IgD-negative memory B cell (primary cell): ENCODE data around the gene KIF26A. TPM values are rescaled to one million over a fixed set of nuclear protein-coding genes. Genes with fewer than 3 reads are reported as not detected.
"Not testable (repeated sequence)": the region's sequence is repeated elsewhere in the genome, so short reads cannot be mapped to it uniquely, and the experiment has no call there.

Experiments used
- H3K27ac Mint-ChIP-seq, 3 donors: one replicate each; pipeline ENCODE4 v1.8.0; 2020 to 2022; ENCODE audit warnings: mild to moderate bottlenecking in 3 of 3, mixed read lengths in 3 of 3, moderate library complexity in 1 of 3
- H3K27me3 Mint-ChIP-seq: one replicate; pipeline ENCODE4 v1.8.0; 2021; ENCODE audit warnings: mixed read lengths
- H3K36me3 Mint-ChIP-seq: one replicate; pipeline ENCODE4 v1.8.0; 2020; ENCODE audit warnings: mild to moderate bottlenecking, mixed read lengths
- H3K4me1 Mint-ChIP-seq, 3 donors: one replicate each; pipeline ENCODE4 v1.8.0; 2020 to 2022; ENCODE audit warnings: mixed read lengths in 3 of 3, mild to moderate bottlenecking in 1 of 3
- H3K4me3 Mint-ChIP-seq, 4 donors: one replicate each; pipeline ENCODE4 v1.8.0; 2020 to 2022; ENCODE audit warnings: mild to moderate bottlenecking in 4 of 4, mixed read lengths in 4 of 4, moderate library complexity in 3 of 4
- H3K9me3 Mint-ChIP-seq, 3 donors: one replicate each; pipeline ENCODE4 v1.8.0; 2020 to 2021; ENCODE audit warnings: mixed read lengths in 3 of 3, mild to moderate bottlenecking in 1 of 3
- polyA plus RNA-seq: library from polyadenylated mRNA; unstranded; fragments of 300-500 nt; fragmentation: Illumina TruSeq; gene quantifications from one replicate; pipeline ENCODE4 v1.2.3, GENCODE V29; 2021

The KIF26A gene
- polyA plus RNA-seq, 1 donor from 2014 or later: not detected

GRCh38 chr14:104148433-104149277, 10.3 kb downstream of the KIF26A start:
- Mint-ChIP-seq H3K9me3 (no peaks in the 10 kb centered on the region), H3K36me3 (peaks cover 2% of the 10 kb centered on the region), H3K27me3 (peaks cover 15% of the 10 kb centered on the region), H3K4me1 (no peaks in the 10 kb centered on the region), H3K4me3 (no peak overlapping the region), H3K27ac (no peak overlapping the region)

DNA sequence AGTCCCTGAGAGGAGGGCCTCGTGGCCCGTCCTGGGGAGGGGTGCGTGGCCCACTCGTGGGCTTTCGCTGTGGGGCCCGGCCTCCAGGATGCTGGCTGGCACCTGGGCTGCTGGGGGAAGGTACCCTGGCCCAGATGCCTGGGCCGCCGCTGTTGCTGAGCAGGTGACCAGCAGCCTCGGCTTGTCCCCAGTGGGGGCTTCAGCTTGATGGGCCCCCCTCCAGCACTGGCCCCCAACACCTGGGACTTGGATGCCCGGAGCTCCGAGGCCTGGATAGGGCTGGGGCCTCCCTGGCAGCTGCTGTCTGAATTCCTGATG, 10.8 kb downstream of the KIF26A start:
- H3K27me3 Mint-ChIP-seq: peaks cover 15% of the 10 kb centered on the region
- peaks cover 2% of the 10 kb centered on the region for H3K36me3 Mint-ChIP-seq
- H3K27ac Mint-ChIP-seq: no peak overlapping the region
- H3K4me1 Mint-ChIP-seq: no peaks in the 10 kb centered on the region
- no peak overlapping the region for H3K4me3 Mint-ChIP-seq
- no peaks in the 10 kb centered on the region for H3K9me3 Mint-ChIP-seq

- H3K36me3 Mint-ChIP-seq: peaks cover 2% of the 10 kb centered on the region
- H3K4me1 Mint-ChIP-seq: no peaks in the 10 kb centered on the region
- H3K9me3 Mint-ChIP-seq: no peaks in the 10 kb centered on the region
- no peak overlapping the region for H3K27ac Mint-ChIP-seq
- H3K4me3 Mint-ChIP-seq: no peak overlapping the region
- peaks cover 11% of the 10 kb centered on the region for H3K27me3 Mint-ChIP-seq
These were observed 11.3 kb downstream of the KIF26A start for GRCh38 chr14:104149617-104150135.

GRCh38 chr14:104150136-104151025, 12.0 kb downstream of the KIF26A start:
- Mint-ChIP-seq H3K27me3 (peaks cover 9% of the 10 kb centered on the region), H3K4me1 (no peaks in the 10 kb centered on the region), H3K36me3 (peaks cover 2% of the 10 kb centered on the region), H3K27ac (no peak overlapping the region), H3K9me3 (no peaks in the 10 kb centered on the region), H3K4me3 (no peak overlapping the region)

- Mint-ChIP-seq H3K4me3 (no peak overlapping the region), H3K27me3 (peaks cover 6% of the 10 kb centered on the region), H3K27ac (no peak overlapping the region), H3K4me1 (no peaks in the 10 kb centered on the region), H3K9me3 (no peaks in the 10 kb centered on the region), H3K36me3 (peaks cover 2% of the 10 kb centered on the region)
These were observed 12.6 kb downstream of the KIF26A start for GRCh38 chr14:104151026-104151381.

DNA sequence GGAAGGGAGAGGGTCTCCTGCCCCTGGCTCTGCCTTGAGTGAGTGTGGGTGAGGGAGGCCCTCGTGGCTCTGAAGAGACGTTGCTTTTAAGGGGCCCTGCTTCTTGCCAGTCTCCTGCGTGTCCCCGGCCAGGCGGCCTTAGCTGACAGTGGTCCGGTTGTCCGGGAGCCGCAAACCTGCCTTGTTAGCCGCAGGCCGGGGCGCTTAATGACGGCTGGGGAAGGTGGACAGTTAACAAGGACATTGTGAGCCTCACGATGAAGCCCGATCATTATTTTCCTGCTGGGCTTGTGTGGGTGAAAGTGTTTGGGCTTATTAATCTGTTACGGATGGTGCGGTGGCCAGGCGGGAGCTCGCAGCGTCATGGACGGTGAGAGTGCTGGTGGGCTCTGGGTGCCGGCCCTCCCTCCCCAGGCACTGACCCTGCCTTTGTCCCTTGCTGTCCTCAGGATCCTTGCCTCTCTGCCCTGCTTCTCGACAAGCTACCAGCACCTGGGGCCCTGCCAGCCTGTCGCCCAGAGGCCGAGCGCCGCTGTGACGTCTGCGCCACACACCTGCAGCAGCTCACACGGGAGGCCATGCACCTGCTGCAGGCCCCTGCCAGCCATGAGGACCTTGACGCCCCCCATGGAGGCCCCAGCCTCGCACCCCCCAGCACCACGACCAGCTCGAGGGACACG, 13.3 kb downstream of the KIF26A start:
- Mint-ChIP-seq H3K4me1 (no peaks in the 10 kb centered on the region), H3K4me3 (no peak overlapping the region), H3K36me3 (peaks cover 2% of the 10 kb centered on the region), H3K27me3 (peaks cover 6% of the 10 kb centered on the region), H3K9me3 (no peaks in the 10 kb centered on the region), H3K27ac (no peak overlapping the region)

GRCh38 chr14:104152246-104152575, 13.8 kb downstream of the KIF26A start:
- H3K27ac Mint-ChIP-seq: no peak overlapping the region

GRCh38 chr14:104152686-104153393, 14.5 kb downstream of the KIF26A start:
- Mint-ChIP-seq H3K9me3 (no peaks in the 10 kb centered on the region), H3K4me3 (no peak overlapping the region), H3K36me3 (peaks cover under 1% of the 10 kb centered on the region), H3K27me3 (peaks cover 6% of the 10 kb centered on the region), H3K27ac (no peak overlapping the region), H3K4me1 (no peaks in the 10 kb centered on the region)

More at GRCh38 chr14:104152246-104152575, 13.8 kb downstream of the KIF26A start:
- H3K27me3 Mint-ChIP-seq: peaks cover 6% of the 10 kb centered on the region
- no peaks in the 10 kb centered on the region for H3K9me3 Mint-ChIP-seq
- H3K36me3 Mint-ChIP-seq: peaks cover 2% of the 10 kb centered on the region
- H3K4me1 Mint-ChIP-seq: no peaks in the 10 kb centered on the region
- H3K4me3 Mint-ChIP-seq: no peak overlapping the region

DNA sequence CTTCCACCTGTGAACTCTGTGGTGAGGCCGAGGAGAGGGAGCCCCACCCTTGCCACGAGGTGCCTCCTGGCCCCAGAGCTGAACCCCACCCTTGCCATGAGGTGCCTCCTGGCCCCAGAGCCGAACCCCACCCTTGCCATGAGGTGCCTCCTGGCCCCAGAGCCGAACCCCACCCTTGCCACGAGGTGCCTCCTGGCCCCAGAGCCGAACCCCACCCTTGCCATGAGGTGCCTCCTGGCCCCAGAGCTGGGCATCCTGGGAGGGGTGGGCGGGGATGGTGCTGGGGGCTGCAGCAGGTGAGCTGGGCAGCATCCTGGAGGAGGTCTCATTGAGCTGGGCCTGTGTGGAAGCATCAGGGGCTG, 15.0 kb downstream of the KIF26A start:
- H3K4me1 Mint-ChIP-seq, H3K36me3 Mint-ChIP-seq, H3K27ac Mint-ChIP-seq, H3K27me3 Mint-ChIP-seq, H3K9me3 Mint-ChIP-seq, H3K4me3 Mint-ChIP-seq: not testable (repeated sequence)

DNA sequence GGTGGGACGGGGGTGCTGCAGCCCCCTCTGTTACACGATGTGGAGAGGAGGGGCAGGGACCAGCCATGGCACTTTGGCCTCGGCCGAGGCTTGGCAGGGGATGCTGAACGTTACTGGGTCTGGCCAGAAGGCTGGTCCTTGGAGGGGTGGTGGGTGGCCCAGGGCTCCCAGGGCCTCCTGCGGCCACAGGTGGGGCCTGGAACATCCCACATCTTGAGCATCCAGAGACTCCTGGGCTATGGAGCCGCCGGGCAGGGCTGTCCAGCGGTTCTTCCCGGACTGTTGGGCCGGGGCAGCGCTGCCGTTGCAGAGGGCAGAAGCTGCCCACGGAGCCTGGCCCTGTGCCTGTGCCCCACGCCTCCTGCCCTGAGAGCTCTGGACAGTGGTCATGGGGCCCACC, 15.9 kb downstream of the KIF26A start:
- no peaks in the 10 kb centered on the region for H3K36me3 Mint-ChIP-seq
- no peaks in the 10 kb centered on the region for H3K9me3 Mint-ChIP-seq
- H3K4me1 Mint-ChIP-seq: no peaks in the 10 kb centered on the region
- no peak overlapping the region for H3K4me3 Mint-ChIP-seq
- H3K27ac Mint-ChIP-seq: no peak overlapping the region
- H3K27me3 Mint-ChIP-seq: no peaks in the 10 kb centered on the region

GRCh38 chr14:104155513-104155912, 17.1 kb downstream of the KIF26A start:
- Mint-ChIP-seq H3K27ac (no peak overlapping the region), H3K27me3 (no peaks in the 10 kb centered on the region), H3K36me3 (no peaks in the 10 kb centered on the region), H3K9me3 (no peaks in the 10 kb centered on the region), H3K4me1 (no peaks in the 10 kb centered on the region), H3K4me3 (no peak overlapping the region)

- no peak overlapping the region for H3K27ac Mint-ChIP-seq
These were observed 17.8 kb downstream of the KIF26A start for GRCh38 chr14:104156142-104156541.

GRCh38 chr14:104157016-104157928, 18.9 kb downstream of the KIF26A start:
- no peak overlapping the region for H3K4me3 Mint-ChIP-seq
- H3K27me3 Mint-ChIP-seq: no peaks in the 10 kb centered on the region
- no peak overlapping the region for H3K27ac Mint-ChIP-seq
- H3K4me1 Mint-ChIP-seq: no peaks in the 10 kb centered on the region
- H3K9me3 Mint-ChIP-seq: no peaks in the 10 kb centered on the region
- no peaks in the 10 kb centered on the region for H3K36me3 Mint-ChIP-seq

More at GRCh38 chr14:104156142-104156541, 17.8 kb downstream of the KIF26A start:
- Mint-ChIP-seq H3K27me3 (no peaks in the 10 kb centered on the region), H3K4me1 (no peaks in the 10 kb centered on the region), H3K36me3 (no peaks in the 10 kb centered on the region), H3K4me3 (no peak overlapping the region), H3K9me3 (no peaks in the 10 kb centered on the region)
